MM.1S (cell line): Measurements from ENCODE around the gene C8G.

ENCODE experiments used
- DNase-seq: peaks from one replicate; pipeline ENCODE4 v3.0.0-alpha.2; 2015
- H2AFZ ChIP-seq: fragments of 300-600 bp; sonication (generic); 2 replicates; pipeline ENCODE4 v1.6.0; 2016; ENCODE audit warnings: antibody characterized with exemption, low read length
- H3F3A ChIP-seq: fragments of 300-600 bp; sonication (generic); 2 replicates; pipeline ENCODE4 v1.6.1; 2016; ENCODE audit warnings: mild to moderate bottlenecking, antibody characterized with exemption, low read length, moderate library complexity, mixed read lengths; ENCODE audit not compliant: insufficient read depth
- H3K27ac ChIP-seq: fragments of 300-600 bp; sonication (generic); 2 replicates; pipeline ENCODE4 v1.5.1; 2016; ENCODE audit warnings: mild to moderate bottlenecking, low read length
- H3K27me3 ChIP-seq: fragments of 300-600 bp; sonication (generic); replicated peaks from 2 replicates; pipeline ENCODE4 v1.6.0; 2016; ENCODE audit warnings: low read length; ENCODE audit not compliant: insufficient read depth
- H3K36me3 ChIP-seq: fragments of 300-600 bp; sonication (generic); replicated peaks from 2 replicates; pipeline ENCODE4 v1.6.1; 2016; ENCODE audit warnings: mild to moderate bottlenecking, low read length, mixed read lengths; ENCODE audit not compliant: insufficient read depth
- H3K4me1 ChIP-seq: fragments of 300-600 bp; sonication (generic); 2 replicates; pipeline ENCODE4 v1.6.1; 2016; ENCODE audit warnings: low read length, mixed read lengths
- H3K4me2 ChIP-seq: fragments of 300-600 bp; sonication (generic); 2 replicates; pipeline ENCODE4 v1.6.0; 2016; ENCODE audit warnings: low read depth, low read length
- H3K4me3 ChIP-seq: fragments of 300-600 bp; sonication (generic); 2 replicates; pipeline ENCODE4 v1.5.1; 2016; ENCODE audit warnings: low read length, mixed read lengths
- H3K79me2 ChIP-seq: fragments of 300-600 bp; sonication (generic); 2 replicates; pipeline ENCODE4 v1.6.1; 2016; ENCODE audit warnings: mixed run types, low read length, mixed read lengths
- H3K9ac ChIP-seq: fragments of 300-600 bp; sonication (generic); 2 replicates; pipeline ENCODE4 v1.6.1; 2016; ENCODE audit warnings: low read length, mixed read lengths
- H3K9me2 ChIP-seq: fragments of 300-600 bp; sonication (generic); replicated peaks from 2 replicates; pipeline ENCODE4 v1.6.1; 2016; ENCODE audit warnings: mild to moderate bottlenecking, low read length, mixed read lengths; ENCODE audit not compliant: insufficient read depth
- H3K9me3 ChIP-seq: fragments of 300-600 bp; sonication (generic); replicated peaks from 2 replicates; pipeline ENCODE4 v1.6.1; 2016; ENCODE audit warnings: mild to moderate bottlenecking, low read length, mixed read lengths; ENCODE audit not compliant: insufficient read depth
- H4K20me1 ChIP-seq: fragments of 300-600 bp; sonication (generic); 2 replicates; pipeline ENCODE4 v1.6.1; 2016; ENCODE audit warnings: mild to moderate bottlenecking, low read length, moderate library complexity, mixed read lengths; ENCODE audit not compliant: insufficient read depth
- EZH2 ChIP-seq: fragments of 300-600 bp; sonication (generic); optimal IDR thresholded peaks from 2 replicates; pipeline ENCODE3; 2017; ENCODE audit warnings: low read depth, mild to moderate bottlenecking, antibody characterized with exemption, low read length, mixed read lengths
- EZH2phosphoT487 ChIP-seq: fragments of 300-600 bp; sonication (generic); IDR thresholded peaks from 2 replicates; pipeline ENCODE4 v1.6.1; 2018; ENCODE audit warnings: antibody characterized with exemption, low read length
- TF ChIP-seq, protein P1 (sequence below): fragments of 300-600 bp; sonication (generic); IDR thresholded peaks from 2 replicates; pipeline ENCODE4 v1.5.1; 2016; ENCODE audit warnings: antibody characterized with exemption, low read length, mixed read lengths

The C8G gene

GRCh38 chr9:136978073-136978864 lies 33.2 kb downstream of the C8G start:
- Histone ChIP-seq H3K4me3 (no peak overlapping the region), H3K4me1 (no peaks in the 10 kb centered on the region), H3F3A (no peaks in the 10 kb centered on the region), H3K27me3 (peaks cover 74% of the 10 kb centered on the region), H3K36me3 (no peaks in the 10 kb centered on the region), H4K20me1 (no peaks in the 10 kb centered on the region), H3K9me3 (no peaks in the 10 kb centered on the region), H3K9me2 (no peaks in the 10 kb centered on the region), H3K27ac (no peak overlapping the region), H2AFZ (no peak overlapping the region), H3K4me2 (no peak overlapping the region), H3K79me2 (no peaks in the 10 kb centered on the region), H3K9ac (no peak overlapping the region)
- TF ChIP-seq EZH2 (no peak), EZH2phosphoT487 (no peak)
- TF ChIP-seq, protein P1, sequence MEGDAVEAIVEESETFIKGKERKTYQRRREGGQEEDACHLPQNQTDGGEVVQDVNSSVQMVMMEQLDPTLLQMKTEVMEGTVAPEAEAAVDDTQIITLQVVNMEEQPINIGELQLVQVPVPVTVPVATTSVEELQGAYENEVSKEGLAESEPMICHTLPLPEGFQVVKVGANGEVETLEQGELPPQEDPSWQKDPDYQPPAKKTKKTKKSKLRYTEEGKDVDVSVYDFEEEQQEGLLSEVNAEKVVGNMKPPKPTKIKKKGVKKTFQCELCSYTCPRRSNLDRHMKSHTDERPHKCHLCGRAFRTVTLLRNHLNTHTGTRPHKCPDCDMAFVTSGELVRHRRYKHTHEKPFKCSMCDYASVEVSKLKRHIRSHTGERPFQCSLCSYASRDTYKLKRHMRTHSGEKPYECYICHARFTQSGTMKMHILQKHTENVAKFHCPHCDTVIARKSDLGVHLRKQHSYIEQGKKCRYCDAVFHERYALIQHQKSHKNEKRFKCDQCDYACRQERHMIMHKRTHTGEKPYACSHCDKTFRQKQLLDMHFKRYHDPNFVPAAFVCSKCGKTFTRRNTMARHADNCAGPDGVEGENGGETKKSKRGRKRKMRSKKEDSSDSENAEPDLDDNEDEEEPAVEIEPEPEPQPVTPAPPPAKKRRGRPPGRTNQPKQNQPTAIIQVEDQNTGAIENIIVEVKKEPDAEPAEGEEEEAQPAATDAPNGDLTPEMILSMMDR = no peak
- no peak for DNase-seq

GRCh38 chr9:136978865-136979544 lies 34.0 kb downstream of the C8G start:
- no peak overlapping the region for H3K27ac ChIP-seq
- no peaks in the 10 kb centered on the region for H4K20me1 ChIP-seq
- H3K4me1 ChIP-seq = no peaks in the 10 kb centered on the region
- no peaks in the 10 kb centered on the region for H3K79me2 ChIP-seq
- H3K9ac ChIP-seq = no peak overlapping the region
- DNase-seq = no peak
- H3K4me3 ChIP-seq = no peak overlapping the region
- H3K4me2 ChIP-seq = no peak overlapping the region
- TF ChIP-seq, protein P1 = no peak
- TF ChIP-seq EZH2phosphoT487 (no peak), EZH2 (no peak)
- no peaks in the 10 kb centered on the region for H3F3A ChIP-seq
- H3K36me3 ChIP-seq = no peaks in the 10 kb centered on the region
- no peaks in the 10 kb centered on the region for H3K9me3 ChIP-seq
- H3K27me3 ChIP-seq = peaks cover 74% of the 10 kb centered on the region
- H2AFZ ChIP-seq = no peak overlapping the region
- no peaks in the 10 kb centered on the region for H3K9me2 ChIP-seq

- no peaks in the 10 kb centered on the region for H3K79me2 ChIP-seq
- no peak overlapping the region for H3K27ac ChIP-seq
- TF ChIP-seq, protein P1 = no peak
- TF ChIP-seq EZH2phosphoT487 = no peak
- no peak for TF ChIP-seq EZH2
- no peaks in the 10 kb centered on the region for H3K4me1 ChIP-seq
- no peak overlapping the region for H3K4me3 ChIP-seq
- no peak for DNase-seq
- no peak overlapping the region for H2AFZ ChIP-seq
- no peaks in the 10 kb centered on the region for H4K20me1 ChIP-seq
- H3K4me2 ChIP-seq = no peak overlapping the region
- H3K9me3 ChIP-seq = no peaks in the 10 kb centered on the region
- H3K36me3 ChIP-seq = no peaks in the 10 kb centered on the region
- H3K9me2 ChIP-seq = no peaks in the 10 kb centered on the region
- no peak overlapping the region for H3K9ac ChIP-seq
- H3K27me3 ChIP-seq = peaks cover 74% of the 10 kb centered on the region
- no peaks in the 10 kb centered on the region for H3F3A ChIP-seq
Measured at GRCh38 chr9:136979769-136980587, 34.9 kb downstream of the C8G start.
